T-helper 17 cell (primary cell): Measurements from ENCODE around the gene GANC. TPM values are rescaled to one million over a fixed set of nuclear protein-coding genes. Genes with fewer than 3 reads are reported as not detected.

ENCODE experiments used
- ATAC-seq: fragments of 150-1000 bp; cut with Tn5 transposase; 2 replicates; pipeline ENCODE4 v1.10.0; 2021; ENCODE audit warnings: mild to moderate bottlenecking, moderate library complexity
- DNase-seq, 3 donors: peaks; one replicate each; pipeline versions ENCODE4 v3.0.0 to v3.0.0-alpha.2; 2020 to 2021
- H3K9me3 ChIP-seq: one replicate; pipeline ENCODE4 v1.7.0; 2013; ENCODE audit warnings: low read length, mild to moderate bottlenecking; ENCODE audit not compliant: control insufficient read depth, poor library complexity, severe bottlenecking
- H3K27ac Mint-ChIP-seq: one replicate; pipeline ENCODE4 v1.8.0; 2022; ENCODE audit warnings: mild to moderate bottlenecking, moderate library complexity, mixed read lengths
- H3K27me3 Mint-ChIP-seq: one replicate; pipeline ENCODE4 v1.8.0; 2022; ENCODE audit warnings: mixed read lengths
- H3K36me3 Mint-ChIP-seq: one replicate; pipeline ENCODE4 v1.8.0; 2022; ENCODE audit warnings: low read depth, mixed read lengths
- H3K4me1 Mint-ChIP-seq: one replicate; pipeline ENCODE4 v1.8.0; 2022; ENCODE audit warnings: mild to moderate bottlenecking, mixed read lengths
- H3K4me3 Mint-ChIP-seq: one replicate; pipeline ENCODE4 v1.8.0; 2022; ENCODE audit warnings: mild to moderate bottlenecking, moderate library complexity, mixed read lengths
- total RNA-seq, 4 donors: library from RNA in 2 of 4; stranded (reverse) in 2 of 4; gene quantifications; one replicate each; pipeline ENCODE4 v1.2.3 and lab custom pipeline; 2022 to 2026

The GANC gene
- total RNA-seq, 2 donors from 2014 or later = 30.1 to 30.2 TPM

GRCh38 chr15:42375252-42375651, 102.3 kb downstream of the GANC start:
- H3K9me3 ChIP-seq = no peaks in the 10 kb centered on the region
- H3K4me1 Mint-ChIP-seq = no peaks in the 10 kb centered on the region
- no peak overlapping the region for H3K27ac Mint-ChIP-seq
- DNase-seq (no peak), ATAC-seq (no peak)
- H3K4me3 Mint-ChIP-seq = no peak overlapping the region
- no peaks in the 10 kb centered on the region for H3K27me3 Mint-ChIP-seq
- no peaks in the 10 kb centered on the region for H3K36me3 Mint-ChIP-seq

- H3K9me3 ChIP-seq = no peaks in the 10 kb centered on the region
- DNase-seq (no peak), ATAC-seq (no peak)
- Mint-ChIP-seq H3K27ac (no peak overlapping the region), H3K4me1 (no peaks in the 10 kb centered on the region), H3K36me3 (no peaks in the 10 kb centered on the region), H3K27me3 (no peaks in the 10 kb centered on the region), H3K4me3 (no peak overlapping the region)
Observed at GRCh38 chr15:42375941-42376340, 102.9 kb downstream of the GANC start.

- Mint-ChIP-seq H3K27me3 (no peaks in the 10 kb centered on the region), H3K36me3 (no peaks in the 10 kb centered on the region), H3K4me3 (no peak overlapping the region), H3K4me1 (no peaks in the 10 kb centered on the region), H3K27ac (no peak overlapping the region)
- no peak for ATAC-seq
- no peaks in the 10 kb centered on the region for H3K9me3 ChIP-seq
- no peak for DNase-seq
Observed at GRCh38 chr15:42378011-42378410, 105.0 kb downstream of the GANC start.

GRCh38 chr15:42384597-42384996, 111.6 kb downstream of the GANC start:
- peaks cover 3% of the 10 kb centered on the region for H3K4me1 Mint-ChIP-seq
- no peaks in the 10 kb centered on the region for H3K9me3 ChIP-seq
- no peak overlapping the region for H3K27ac Mint-ChIP-seq
- DNase-seq (no peak), ATAC-seq (no peak)
- peaks cover 4% of the 10 kb centered on the region for H3K36me3 Mint-ChIP-seq
- H3K27me3 Mint-ChIP-seq = no peaks in the 10 kb centered on the region
- H3K4me3 Mint-ChIP-seq = no peak overlapping the region

- ATAC-seq (no peak), DNase-seq (no peak)
- peaks cover 3% of the 10 kb centered on the region for H3K4me1 Mint-ChIP-seq
- peaks cover 7% of the 10 kb centered on the region for H3K36me3 Mint-ChIP-seq
- no peak overlapping the region for H3K4me3 Mint-ChIP-seq
- no peaks in the 10 kb centered on the region for H3K27me3 Mint-ChIP-seq
- H3K27ac Mint-ChIP-seq = no peak overlapping the region
- H3K9me3 ChIP-seq = no peaks in the 10 kb centered on the region
Observed at GRCh38 chr15:42385206-42385979, 112.4 kb downstream of the GANC start.

- peaks cover 7% of the 10 kb centered on the region for H3K36me3 Mint-ChIP-seq
- no peak overlapping the region for H3K27ac Mint-ChIP-seq
- no peaks in the 10 kb centered on the region for H3K9me3 ChIP-seq
- ATAC-seq (no peak), DNase-seq (no peak)
- no peak overlapping the region for H3K4me3 Mint-ChIP-seq
- H3K4me1 Mint-ChIP-seq = peaks cover 3% of the 10 kb centered on the region
- no peaks in the 10 kb centered on the region for H3K27me3 Mint-ChIP-seq
Observed at GRCh38 chr15:42385980-42386700, 113.1 kb downstream of the GANC start.

- no peak overlapping the region for H3K4me3 Mint-ChIP-seq
- no peaks in the 10 kb centered on the region for H3K27me3 Mint-ChIP-seq
- no peak for ATAC-seq
- peaks cover 3% of the 10 kb centered on the region for H3K4me1 Mint-ChIP-seq
- peaks cover 7% of the 10 kb centered on the region for H3K36me3 Mint-ChIP-seq
- H3K27ac Mint-ChIP-seq = no peak overlapping the region
- no peak for DNase-seq
- no peaks in the 10 kb centered on the region for H3K9me3 ChIP-seq
Observed at GRCh38 chr15:42387603-42388002, 114.6 kb downstream of the GANC start.

GRCh38 chr15:42392309-42393024, 119.5 kb downstream of the GANC start:
- Mint-ChIP-seq H3K27ac (no peak overlapping the region), H3K36me3 (peaks cover 4% of the 10 kb centered on the region), H3K4me3 (no peak overlapping the region), H3K4me1 (no peaks in the 10 kb centered on the region), H3K27me3 (no peaks in the 10 kb centered on the region)
- H3K9me3 ChIP-seq = no peaks in the 10 kb centered on the region
- DNase-seq = no peak
- ATAC-seq = no peak

- Mint-ChIP-seq H3K27me3 (no peaks in the 10 kb centered on the region), H3K4me1 (peaks cover 1% of the 10 kb centered on the region), H3K27ac (no peak overlapping the region), H3K36me3 (peaks cover 6% of the 10 kb centered on the region), H3K4me3 (no peak overlapping the region)
- ATAC-seq (no peak), DNase-seq (no peak)
- H3K9me3 ChIP-seq = no peaks in the 10 kb centered on the region
Observed at GRCh38 chr15:42394106-42394505, 121.1 kb downstream of the GANC start.

GRCh38 chr15:42395838-42396237, 122.8 kb downstream of the GANC start:
- H3K4me1 Mint-ChIP-seq = peaks cover 2% of the 10 kb centered on the region
- peak overlapping the region; percentile 59 for H3K27ac Mint-ChIP-seq

GRCh38 chr15:42401544-42402454, 128.8 kb downstream of the GANC start:
- Mint-ChIP-seq H3K27ac (peak overlapping the region; percentile 53), H3K4me1 (peaks cover 6% of the 10 kb centered on the region), H3K4me3 (no peak overlapping the region), H3K36me3 (peaks cover 15% of the 10 kb centered on the region), H3K27me3 (no peaks in the 10 kb centered on the region)
- H3K9me3 ChIP-seq = no peaks in the 10 kb centered on the region
- DNase-seq (no peak), ATAC-seq (no peak)

More at GRCh38 chr15:42395838-42396237, 122.8 kb downstream of the GANC start:
- H3K36me3 Mint-ChIP-seq = peaks cover 8% of the 10 kb centered on the region
- H3K9me3 ChIP-seq = no peaks in the 10 kb centered on the region
- H3K27me3 Mint-ChIP-seq = no peaks in the 10 kb centered on the region
- DNase-seq (no peak), ATAC-seq (no peak)
- no peak overlapping the region for H3K4me3 Mint-ChIP-seq

GRCh38 chr15:42402455-42403205, 129.6 kb downstream of the GANC start:
- no peaks in the 10 kb centered on the region for H3K9me3 ChIP-seq
- ATAC-seq (no peak), DNase-seq (no peak)
- peaks cover 17% of the 10 kb centered on the region for H3K36me3 Mint-ChIP-seq
- peaks cover 8% of the 10 kb centered on the region for H3K4me1 Mint-ChIP-seq
- H3K27me3 Mint-ChIP-seq = no peaks in the 10 kb centered on the region
- no peak overlapping the region for H3K4me3 Mint-ChIP-seq
- peak overlapping the region; percentile 53 for H3K27ac Mint-ChIP-seq
